Erythroblast (primary cell): ENCODE data around the gene APBB3.

Source experiments
- GATA1 ChIP-seq: IDR thresholded peaks from 2 replicates; pipeline ENCODE4 v1.6.1; 2011; ENCODE audit warnings: low read depth, mild to moderate bottlenecking, control low read depth, low read length, moderate library complexity
- POLR2A ChIP-seq: IDR thresholded peaks from 2 replicates; pipeline ENCODE4 v1.6.1; 2011; ENCODE audit warnings: mild to moderate bottlenecking, low read length

DNA sequence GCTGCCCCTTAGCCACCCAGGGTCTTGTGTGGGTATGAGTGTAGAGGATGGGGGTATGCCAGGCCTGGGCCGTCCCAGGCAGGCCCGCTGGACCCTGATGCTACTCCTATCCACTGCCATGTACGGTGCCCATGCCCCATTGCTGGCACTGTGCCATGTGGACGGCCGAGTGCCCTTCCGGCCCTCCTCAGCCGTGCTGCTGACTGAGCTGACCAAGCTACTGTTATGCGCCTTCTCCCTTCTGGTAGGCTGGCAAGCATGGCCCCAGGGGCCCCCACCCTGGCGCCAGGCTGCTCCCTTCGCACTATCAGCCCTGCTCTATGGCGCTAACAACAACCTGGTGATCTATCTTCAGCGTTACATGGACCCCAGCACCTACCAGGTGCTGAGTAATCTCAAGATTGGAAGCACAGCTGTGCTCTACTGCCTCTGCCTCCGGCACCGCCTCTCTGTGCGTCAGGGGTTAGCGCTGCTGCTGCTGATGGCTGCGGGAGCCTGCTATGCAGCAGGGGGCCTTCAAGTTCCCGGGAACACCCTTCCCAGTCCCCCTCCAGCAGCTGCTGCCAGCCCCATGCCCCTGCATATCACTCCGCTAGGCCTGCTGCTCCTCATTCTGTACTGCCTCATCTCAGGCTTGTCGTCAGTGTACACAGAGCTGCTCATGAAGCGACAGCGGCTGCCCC is 2.9 kb upstream of the APBB3 start:
- TF ChIP-seq POLR2A (no peak), GATA1 (no peak)
